Measurements from ENCODE around the gene CDH4. TPM values are rescaled to one million over a fixed set of nuclear protein-coding genes. Genes with fewer than 3 reads are reported as not detected.

Gene CDH4
- total and polyA plus RNA-seq, 2 of the 13 experiments (the other 11 are each of a cell fraction or from before 2014, with no cell fraction given) = not detected

DNA sequence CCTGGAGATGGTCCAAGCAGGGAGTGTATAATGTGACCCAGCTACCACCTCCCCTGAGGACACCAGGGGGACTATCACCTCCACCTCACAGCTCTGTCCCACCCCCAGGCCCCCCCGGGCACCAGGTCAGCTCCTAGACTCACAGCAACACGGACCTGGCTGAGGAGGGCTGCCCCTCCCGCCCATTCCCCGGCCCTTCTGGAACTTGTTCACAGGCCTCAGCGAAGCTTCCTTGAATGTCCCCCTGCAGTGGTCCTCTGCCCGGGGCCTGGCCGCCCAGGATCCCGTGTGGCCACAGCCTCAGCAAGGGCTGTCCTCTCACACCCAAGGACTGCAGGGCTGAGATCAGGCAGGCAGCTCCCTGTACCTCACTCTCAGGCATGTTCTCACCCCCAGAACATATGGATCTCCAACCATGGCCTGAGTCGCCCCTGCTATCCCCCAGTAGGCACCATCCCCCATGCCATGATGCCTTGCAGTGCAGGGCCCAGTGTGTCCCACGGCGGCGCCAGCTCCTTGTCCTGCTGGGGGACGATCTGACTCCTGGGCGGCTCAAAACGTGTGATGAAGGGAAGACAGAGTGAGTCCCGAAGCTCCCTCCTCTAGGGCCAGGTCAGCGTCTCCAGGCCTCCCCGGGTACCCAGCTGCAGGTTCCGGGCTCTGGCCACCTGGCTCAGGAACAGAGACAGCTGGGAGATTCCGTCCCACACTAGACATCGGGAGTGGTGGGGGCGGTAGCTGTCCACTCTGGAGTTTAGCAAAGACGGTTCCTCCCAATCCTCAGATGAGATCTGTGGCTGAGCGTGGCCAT lies 655.2 kb downstream of the CDH4 start (continued):
- TF ChIP-seq, protein P1, sequence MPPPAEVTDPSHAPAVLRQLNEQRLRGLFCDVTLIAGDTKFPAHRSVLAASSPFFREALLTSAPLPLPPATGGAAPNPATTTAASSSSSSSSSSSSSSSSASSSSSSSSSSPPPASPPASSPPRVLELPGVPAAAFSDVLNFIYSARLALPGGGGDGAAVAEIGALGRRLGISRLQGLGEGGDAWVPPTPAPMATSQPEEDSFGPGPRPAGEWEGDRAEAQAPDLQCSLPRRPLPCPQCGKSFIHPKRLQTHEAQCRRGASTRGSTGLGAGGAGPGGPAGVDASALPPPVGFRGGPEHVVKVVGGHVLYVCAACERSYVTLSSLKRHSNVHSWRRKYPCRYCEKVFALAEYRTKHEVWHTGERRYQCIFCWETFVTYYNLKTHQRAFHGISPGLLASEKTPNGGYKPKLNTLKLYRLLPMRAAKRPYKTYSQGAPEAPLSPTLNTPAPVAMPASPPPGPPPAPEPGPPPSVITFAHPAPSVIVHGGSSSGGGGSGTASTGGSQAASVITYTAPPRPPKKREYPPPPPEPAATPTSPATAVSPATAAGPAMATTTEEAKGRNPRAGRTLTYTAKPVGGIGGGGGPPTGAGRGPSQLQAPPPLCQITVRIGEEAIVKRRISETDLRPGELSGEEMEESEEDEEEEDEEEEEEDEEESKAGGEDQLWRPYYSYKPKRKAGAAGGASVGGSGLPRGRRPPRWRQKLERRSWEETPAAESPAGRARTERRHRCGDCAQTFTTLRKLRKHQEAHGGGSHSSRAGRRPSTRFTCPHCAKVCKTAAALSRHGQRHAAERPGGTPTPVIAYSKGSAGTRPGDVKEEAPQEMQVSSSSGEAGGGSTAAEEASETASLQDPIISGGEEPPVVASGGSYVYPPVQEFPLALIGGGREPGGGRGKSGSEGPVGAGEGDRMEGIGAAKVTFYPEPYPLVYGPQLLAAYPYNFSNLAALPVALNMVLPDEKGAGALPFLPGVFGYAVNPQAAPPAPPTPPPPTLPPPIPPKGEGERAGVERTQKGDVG (CRISPR knock-in tag; IDR thresholded peaks at IDR 0.05; ENCODE audit: borderline replicate concordance) = no peak
- no peak for TF ChIP-seq ZNF598 (CRISPR knock-in tag; IDR thresholded peaks at IDR 0.05; ENCODE audit: borderline replicate concordance)
- no peak for TF ChIP-seq ZNF878 (CRISPR knock-in tag; IDR thresholded peaks at IDR 0.05)
- TF ChIP-seq, protein P2, sequence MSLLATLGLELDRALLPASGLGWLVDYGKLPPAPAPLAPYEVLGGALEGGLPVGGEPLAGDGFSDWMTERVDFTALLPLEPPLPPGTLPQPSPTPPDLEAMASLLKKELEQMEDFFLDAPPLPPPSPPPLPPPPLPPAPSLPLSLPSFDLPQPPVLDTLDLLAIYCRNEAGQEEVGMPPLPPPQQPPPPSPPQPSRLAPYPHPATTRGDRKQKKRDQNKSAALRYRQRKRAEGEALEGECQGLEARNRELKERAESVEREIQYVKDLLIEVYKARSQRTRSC (CRISPR knock-in tag; IDR thresholded peaks at IDR 0.05; ENCODE audit: low read depth) = no peak
- TF ChIP-seq, protein P3, sequence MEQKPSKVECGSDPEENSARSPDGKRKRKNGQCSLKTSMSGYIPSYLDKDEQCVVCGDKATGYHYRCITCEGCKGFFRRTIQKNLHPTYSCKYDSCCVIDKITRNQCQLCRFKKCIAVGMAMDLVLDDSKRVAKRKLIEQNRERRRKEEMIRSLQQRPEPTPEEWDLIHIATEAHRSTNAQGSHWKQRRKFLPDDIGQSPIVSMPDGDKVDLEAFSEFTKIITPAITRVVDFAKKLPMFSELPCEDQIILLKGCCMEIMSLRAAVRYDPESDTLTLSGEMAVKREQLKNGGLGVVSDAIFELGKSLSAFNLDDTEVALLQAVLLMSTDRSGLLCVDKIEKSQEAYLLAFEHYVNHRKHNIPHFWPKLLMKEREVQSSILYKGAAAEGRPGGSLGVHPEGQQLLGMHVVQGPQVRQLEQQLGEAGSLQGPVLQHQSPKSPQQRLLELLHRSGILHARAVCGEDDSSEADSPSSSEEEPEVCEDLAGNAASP (CRISPR knock-in tag; IDR thresholded peaks at IDR 0.05; ENCODE audit: borderline replicate concordance) = no peak
- TF ChIP-seq BORCS8-MEF2B (CRISPR knock-in tag; IDR thresholded peaks at IDR 0.05) = no peak

Data from HepG2 (cell line).